ENCODE results near the gene RAMP1.

Gene RAMP1

GRCh38 chr2:237895544-237896506 is 36.4 kb downstream of the RAMP1 start:
- TF ChIP-seq CTCF (conservative IDR thresholded peaks at IDR 0.05; ENCODE audit: low read depth, low read length), result no peak
- H3K4me3 ChIP-seq (ENCODE audit: low read length), result no peak overlapping the region
- no peak for DNase-seq (ENCODE audit: low read depth)

GRCh38 chr2:237896507-237896892 is 37.1 kb downstream of the RAMP1 start:
- DNase-seq (ENCODE audit: low read depth), result no peak
- TF ChIP-seq CTCF (conservative IDR thresholded peaks at IDR 0.05; ENCODE audit: low read depth, low read length), result no peak
- H3K4me3 ChIP-seq (ENCODE audit: low read length), result no peak overlapping the region

- no peak overlapping the region for H3K4me3 ChIP-seq (ENCODE audit: low read length)
- no peak for TF ChIP-seq CTCF (conservative IDR thresholded peaks at IDR 0.05; ENCODE audit: low read depth, low read length)
- DNase-seq (ENCODE audit: low read depth), result no peak
Measured at GRCh38 chr2:237896956-237897355, 37.5 kb downstream of the RAMP1 start.

- H3K4me3 ChIP-seq (ENCODE audit: low read length), result no peak overlapping the region
- DNase-seq (ENCODE audit: low read depth), result no peak
- no peak for TF ChIP-seq CTCF (conservative IDR thresholded peaks at IDR 0.05; ENCODE audit: low read depth, low read length)
Measured at GRCh38 chr2:237898057-237898414, 38.6 kb downstream of the RAMP1 start.

- H3K4me3 ChIP-seq (ENCODE audit: low read length), result no peak overlapping the region
- no peak for TF ChIP-seq CTCF (conservative IDR thresholded peaks at IDR 0.05; ENCODE audit: low read depth, low read length)
- DNase-seq (ENCODE audit: low read depth), result no peak
Measured at GRCh38 chr2:237900891-237901831, 41.7 kb downstream of the RAMP1 start.

GRCh38 chr2:237901932-237902850 is 42.8 kb downstream of the RAMP1 start:
- TF ChIP-seq CTCF (conservative IDR thresholded peaks at IDR 0.05; ENCODE audit: low read depth, low read length), result no peak
- H3K4me3 ChIP-seq (ENCODE audit: low read length), result no peak overlapping the region
- no peak for DNase-seq (ENCODE audit: low read depth)

Measured in retinal pigment epithelial cell (primary cell).